Measurements from ENCODE around the gene PDZRN4. TPM values are rescaled to one million over a fixed set of nuclear protein-coding genes. Genes with fewer than 3 reads are reported as not detected.

PDZRN4 gene
- polyA plus RNA-seq, 3 donors, result not detected

DNA sequence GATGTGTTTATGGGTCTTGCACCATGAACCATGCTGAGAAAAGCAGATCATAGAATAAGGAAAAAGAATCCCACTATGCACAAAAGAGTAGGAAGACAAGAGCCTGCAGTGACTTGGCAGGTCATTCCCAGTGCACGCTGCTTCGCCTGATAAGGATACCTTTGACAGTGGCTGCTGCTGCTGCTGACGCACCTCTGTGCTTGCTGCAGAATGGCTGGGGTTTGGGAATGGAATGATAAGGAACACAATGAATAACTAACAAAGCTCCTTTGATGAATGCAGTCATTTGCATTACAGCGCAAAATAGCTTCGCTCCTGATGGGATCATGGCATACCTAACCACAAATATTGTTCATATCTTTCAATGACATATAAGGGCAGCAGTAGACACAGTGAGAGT is 278.7 kb downstream of the PDZRN4 start:
- WGBS (ENCODE audit: insufficient coverage), result 100% methylated on average over 2 of the region's 5 CpGs
- H3K9me3 ChIP-seq (replicated peaks in 1 of 2; ENCODE audit: control insufficient read depth in 1 of 2, insufficient read depth in 1 of 2, low read length in 2 of 2), result no peaks in the 10 kb centered on the region
- intact Hi-C loops (cut with micrococcal nuclease), result no loop called here

DNA sequence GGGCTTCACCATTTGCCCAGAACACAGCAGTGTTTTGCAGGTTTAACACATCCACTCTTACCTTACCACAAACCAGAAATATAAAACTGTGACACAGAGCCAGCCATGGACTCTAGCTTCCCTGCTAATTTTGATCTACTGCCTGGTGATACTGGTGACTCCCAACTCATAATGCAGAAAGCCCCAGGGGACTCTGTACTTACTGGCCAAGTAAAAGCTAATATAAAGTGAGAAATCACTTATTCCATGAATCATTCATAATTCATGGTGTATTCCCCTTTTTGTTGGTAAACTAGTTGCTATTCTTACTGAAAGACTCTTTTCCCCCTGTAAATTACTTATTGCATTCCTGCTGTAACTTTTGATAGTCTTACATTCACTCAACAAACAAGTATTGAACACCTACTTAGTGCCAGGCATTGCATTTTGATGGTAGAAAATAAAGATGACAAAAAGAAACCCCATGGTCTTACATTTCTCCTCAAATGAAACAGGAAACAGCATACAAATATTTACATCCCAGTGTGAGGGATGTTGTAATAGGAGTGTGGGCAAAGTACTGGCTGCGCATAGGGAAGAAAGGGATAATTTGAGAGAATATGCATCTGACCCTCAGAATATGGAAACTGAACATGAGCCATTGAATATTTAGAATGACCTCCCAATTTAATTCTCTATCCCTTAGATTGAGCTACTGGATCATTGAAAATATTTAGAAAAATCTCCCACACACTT is 279.6 kb downstream of the PDZRN4 start:
- no peak overlapping the region for H2AFZ ChIP-seq (ENCODE audit: insufficient read depth, low read depth, low read length, poor library complexity, severe bottlenecking)
- H3K4me2 ChIP-seq (replicated peaks; ENCODE audit: extremely low read depth, low read length, poor library complexity, severe bottlenecking), result no peak overlapping the region
- H3K9me3 ChIP-seq (replicated peaks in 1 of 2; ENCODE audit: control insufficient read depth in 1 of 2, insufficient read depth in 1 of 2, low read length in 2 of 2), result no peaks in the 10 kb centered on the region
- H3K4me1 Mint-ChIP-seq, result peaks cover 14% of the 10 kb centered on the region
- H3K4me1 ChIP-seq (ENCODE audit: control insufficient read depth in 1 of 2, insufficient read depth in 2 of 2, low read length in 2 of 2), result no peaks in the 10 kb centered on the region
- no peak for TF ChIP-seq CTCF (IDR thresholded peaks at IDR 0.05)
- H3K27me3 Mint-ChIP-seq (ENCODE audit: low read depth in 3 of 3), result no peaks in the 10 kb centered on the region
- H3K9ac ChIP-seq (ENCODE audit: insufficient read depth, low read length, poor library complexity, severe bottlenecking), result no peak overlapping the region
- H3K4me3 ChIP-seq (replicated peaks in 1 of 3; ENCODE audit: low read depth in 2 of 3, low read length in 3 of 3), result no peak overlapping the region
- H3K27me3 ChIP-seq (ENCODE audit: control insufficient read depth in 2 of 2, insufficient read depth in 2 of 2, low read length in 2 of 2), result no peaks in the 10 kb centered on the region
- no peaks in the 10 kb centered on the region for H3K79me2 ChIP-seq (ENCODE audit: insufficient read depth, low read length)
- no peaks in the 10 kb centered on the region for H4K20me1 ChIP-seq (ENCODE audit: insufficient read depth, low read length)
- no peak overlapping the region for H3K27ac Mint-ChIP-seq
- H3K36me3 Mint-ChIP-seq, result no peaks in the 10 kb centered on the region
- H3K9me3 Mint-ChIP-seq, result peaks cover 0 to 6% (median 2%) of the 10 kb centered on the region in 7 donors
- no peak overlapping the region for H3K4me3 Mint-ChIP-seq
- no CpG with 5 or more reads among the region's 1 CpG for WGBS (ENCODE audit: insufficient coverage)
- intact Hi-C loops (cut with micrococcal nuclease), result no loop called here
- no peaks in the 10 kb centered on the region for H3K36me3 ChIP-seq (replicated peaks in 1 of 2; ENCODE audit: control insufficient read depth in 1 of 2, insufficient read depth in 2 of 2, low read length in 2 of 2)
- DNase-seq, result no peak
- H3K27ac ChIP-seq (ENCODE audit: low read depth in 1 of 2, low read length in 2 of 2), result no peak overlapping the region

More for the DNA sequence above, 278.7 kb downstream of the PDZRN4 start:
- Histone ChIP-seq H3K9ac (ENCODE audit: insufficient read depth, low read length, poor library complexity, severe bottlenecking) (no peak overlapping the region), H3K27me3 (ENCODE audit: control insufficient read depth in 2 of 2, insufficient read depth in 2 of 2, low read length in 2 of 2) (no peaks in the 10 kb centered on the region), H3K79me2 (ENCODE audit: insufficient read depth, low read length) (no peaks in the 10 kb centered on the region), H3K4me3 (replicated peaks in 1 of 3; ENCODE audit: low read depth in 2 of 3, low read length in 3 of 3) (no peak overlapping the region), H3K36me3 (replicated peaks in 1 of 2; ENCODE audit: control insufficient read depth in 1 of 2, insufficient read depth in 2 of 2, low read length in 2 of 2) (no peaks in the 10 kb centered on the region), H2AFZ (ENCODE audit: insufficient read depth, low read depth, low read length, poor library complexity, severe bottlenecking) (no peak overlapping the region), H3K27ac (ENCODE audit: low read depth in 1 of 2, low read length in 2 of 2) (no peak overlapping the region), H4K20me1 (ENCODE audit: insufficient read depth, low read length) (no peaks in the 10 kb centered on the region), H3K4me2 (replicated peaks; ENCODE audit: extremely low read depth, low read length, poor library complexity, severe bottlenecking) (no peak overlapping the region), H3K4me1 (ENCODE audit: control insufficient read depth in 1 of 2, insufficient read depth in 2 of 2, low read length in 2 of 2) (no peaks in the 10 kb centered on the region)
- no peaks in the 10 kb centered on the region for H3K36me3 Mint-ChIP-seq
- H3K4me1 Mint-ChIP-seq, result peaks cover 14% of the 10 kb centered on the region
- H3K4me3 Mint-ChIP-seq, result no peak overlapping the region
- no peak for DNase-seq
- peak overlapping the region in 1 of 7 donors; percentile 52 for H3K27ac Mint-ChIP-seq
- H3K27me3 Mint-ChIP-seq (ENCODE audit: low read depth in 3 of 3), result no peaks in the 10 kb centered on the region
- H3K9me3 Mint-ChIP-seq, result peaks cover 0 to 6% (median 2%) of the 10 kb centered on the region in 7 donors
- no peak for TF ChIP-seq CTCF (IDR thresholded peaks at IDR 0.05)

Data from CD14-positive monocyte (primary cell).